GM19455 (cell line): ENCODE data around the gene TMSB4Y.

ENCODE experiments used
- ATAC-seq: cut with Tn5 transposase; IDR thresholded peaks from one replicate; pipeline ENCODE4 v1.9.1; 2021; ENCODE audit not compliant: unreplicated experiment

Gene TMSB4Y

DNA sequence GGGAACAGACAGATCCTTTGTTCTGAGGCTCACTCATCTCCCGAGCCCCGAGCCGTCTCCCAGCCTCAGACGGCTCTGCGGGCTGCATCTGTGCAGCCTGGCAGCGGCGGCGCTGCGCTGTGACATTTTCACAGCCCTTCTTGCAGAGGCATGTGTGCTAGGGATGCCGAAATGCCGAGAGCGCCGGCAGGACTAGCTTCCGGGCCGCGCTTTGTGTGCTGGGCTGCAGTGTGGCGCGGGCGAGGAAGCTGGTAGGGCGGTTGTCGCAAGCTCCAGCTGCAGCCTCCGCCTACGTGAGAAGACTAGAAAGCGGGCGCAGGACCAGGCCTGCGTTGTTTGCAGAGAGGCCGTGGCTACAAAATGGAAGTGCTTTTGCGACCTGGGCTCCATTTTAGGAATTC, at the start of gene TMSB4Y:
Gene TMSB4Y (plus strand): TSS at position 332 of the 401 bp plus-strand sequence.
- peak; percentile 89 for ATAC-seq

GRCh38 chrY:13664162-13664561, 39.5 kb upstream of the TMSB4Y start:
- no peak for ATAC-seq

DNA sequence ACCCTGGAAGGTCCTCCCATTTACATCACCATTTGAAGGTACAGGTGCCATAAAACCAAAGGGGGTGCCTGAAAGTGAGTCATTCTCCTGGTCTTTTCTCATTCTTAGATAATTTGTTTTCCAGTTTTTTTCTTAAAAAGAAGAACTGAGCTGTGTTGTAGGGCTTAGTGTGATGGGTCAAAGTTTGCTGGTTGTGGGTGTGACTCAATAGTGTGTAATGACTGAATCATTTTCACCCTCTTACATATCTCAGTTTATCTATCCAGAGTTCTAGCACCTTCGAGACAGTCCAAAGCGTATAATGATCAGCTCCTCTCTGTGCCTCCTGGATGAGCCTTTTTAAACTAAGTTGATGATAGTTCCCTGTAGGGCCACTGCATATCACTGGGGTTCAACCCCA, 32.6 kb upstream of the TMSB4Y start:
- no peak for ATAC-seq

- ATAC-seq = no peak
These were observed 1.4 kb upstream of the TMSB4Y start for GRCh38 chrY:13702276-13702675.

GRCh38 chrY:13704121-13704930, 627 bp downstream of the TMSB4Y start:
- peak; percentile 8 for ATAC-seq

DNA sequence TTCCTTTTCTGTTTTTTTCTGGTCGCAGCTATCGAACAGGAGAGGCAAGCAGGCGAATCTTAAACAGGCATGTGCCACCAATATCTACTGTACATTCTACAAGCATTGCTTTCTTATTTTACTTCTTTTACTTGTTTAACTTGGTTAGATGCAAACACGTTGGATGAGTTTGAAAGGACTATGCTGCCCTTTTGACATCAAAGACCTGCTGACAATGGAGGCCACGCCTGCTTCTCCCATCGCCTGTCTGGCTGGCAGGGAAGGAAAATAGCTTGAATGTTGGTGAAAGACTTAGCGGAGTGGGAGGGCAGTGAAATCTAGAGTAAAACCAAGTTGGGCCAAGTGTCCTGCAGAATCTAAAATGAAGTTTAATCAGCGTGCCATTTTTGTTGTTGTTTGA, 1.5 kb downstream of the TMSB4Y start:
- no peak for ATAC-seq

- no peak for ATAC-seq
These were observed 4.3 kb downstream of the TMSB4Y start for GRCh38 chrY:13708038-13708437.

DNA sequence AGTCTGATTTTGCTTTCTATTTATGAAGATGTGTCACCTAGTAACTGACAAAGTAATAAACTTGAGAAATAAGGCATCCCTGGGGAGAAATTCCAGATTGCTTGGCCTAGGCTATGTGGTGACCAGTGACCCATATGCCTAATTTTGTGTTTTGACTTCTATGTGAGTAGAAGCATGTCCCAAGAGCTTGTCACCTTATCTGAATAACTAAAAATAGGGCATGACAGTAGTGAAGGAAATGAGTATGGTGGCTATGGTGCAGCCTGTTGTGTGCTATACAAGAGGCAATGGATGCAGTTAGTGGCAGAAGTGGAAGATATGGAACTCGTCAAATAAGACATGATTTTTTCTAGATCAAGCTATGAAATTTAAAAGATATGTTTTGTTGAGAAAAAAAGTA, 15.3 kb downstream of the TMSB4Y start:
- no peak for ATAC-seq

GRCh38 chrY:13729517-13729916, 25.8 kb downstream of the TMSB4Y start:
- ATAC-seq = no peak

DNA sequence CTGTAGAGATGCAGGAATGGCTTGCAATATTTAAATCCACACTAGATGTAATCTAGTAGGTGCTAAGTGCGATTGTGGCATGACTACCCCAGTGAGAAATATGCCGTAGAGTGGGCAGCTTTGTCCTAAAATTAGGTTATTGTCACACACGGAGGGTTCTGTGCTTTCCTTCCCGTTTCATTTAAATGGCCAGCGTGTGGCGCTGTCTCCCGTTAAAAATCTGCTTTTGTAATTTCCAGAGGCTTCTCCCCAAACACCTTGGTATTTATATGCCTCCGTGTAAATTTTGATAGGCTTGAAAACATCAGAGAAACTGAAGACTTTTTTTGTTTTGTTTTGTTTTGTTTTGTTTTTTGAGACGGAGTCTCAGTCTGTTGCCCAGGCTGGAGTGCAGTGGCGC, 34.9 kb downstream of the TMSB4Y start:
- no peak for ATAC-seq

DNA sequence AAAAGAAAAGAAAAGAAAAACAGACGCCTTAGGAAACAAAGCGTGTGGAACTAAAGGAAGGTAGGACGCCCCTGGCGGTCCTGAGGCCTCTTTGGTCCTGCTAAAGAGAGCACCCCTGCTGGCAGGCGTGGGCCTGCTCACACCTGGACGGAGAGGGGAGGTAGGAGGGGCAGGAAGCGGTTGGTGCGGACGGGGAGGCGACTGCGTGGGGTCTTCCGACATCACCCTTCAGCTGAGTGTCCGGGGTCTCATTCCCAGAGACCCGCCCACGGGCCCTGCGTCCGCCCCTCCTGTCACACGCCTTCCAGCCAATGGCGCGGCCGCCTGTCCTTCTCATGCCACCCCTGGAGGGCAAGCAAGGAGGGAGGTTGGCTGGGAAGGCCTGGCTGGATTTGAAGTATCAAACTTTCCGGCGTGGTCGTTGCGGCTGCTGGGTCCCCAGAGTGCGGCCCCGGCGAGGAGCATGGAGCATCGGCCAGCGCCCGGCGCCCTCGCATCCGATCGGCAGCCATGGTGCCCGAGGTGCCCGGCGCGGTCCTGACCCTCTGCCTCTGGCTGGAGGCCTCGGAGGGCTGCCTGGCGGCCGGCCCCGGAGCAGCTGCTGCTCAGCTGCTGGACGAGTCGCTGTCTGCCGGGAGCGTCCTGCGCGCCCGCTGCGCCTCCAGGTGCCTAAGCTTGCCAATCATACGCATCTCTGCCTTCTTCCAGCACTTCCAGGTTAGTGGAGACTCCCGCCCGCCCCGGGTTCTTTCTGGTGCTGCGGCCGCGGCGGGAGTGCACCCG, 47.8 kb downstream of the TMSB4Y start:
- peak; percentile 97 for ATAC-seq

- ATAC-seq = no peak
These were observed 51.0 kb downstream of the TMSB4Y start for GRCh38 chrY:13754661-13755060.
